Gastroesophageal sphincter (tissue), 3 donors: ENCODE data around the gene SYCP3.

Experiments used
- CTCF ChIP-seq, 4 experiments: fragments of 200-600 bp in 2 of 4; fragments of 450-650 bp in 2 of 4; sonication (generic) in 1 of 4; IDR thresholded peaks; one replicate each; pipeline ENCODE4 v1.5.1; 2017 to 2019; ENCODE audit warnings: antibody characterized with exemption in 4 of 4, mild to moderate bottlenecking in 2 of 4, moderate library complexity in 2 of 4
- EP300 ChIP-seq: sonication (generic); formaldehyde crosslinking; IDR thresholded peaks from one replicate; pipeline ENCODE4 v1.6.1; 2017; ENCODE audit warnings: antibody characterized with exemption, mild to moderate bottlenecking
- POLR2A ChIP-seq, 2 donors: fragments of 450-650 bp; IDR thresholded peaks; one replicate each; pipeline ENCODE4 v1.6.1; 2017; ENCODE audit warnings: antibody characterized with exemption in 2 of 2, mild to moderate bottlenecking in 2 of 2, moderate library complexity in 1 of 2
- POLR2AphosphoS5 ChIP-seq: sonication (generic); formaldehyde crosslinking; IDR thresholded peaks from one replicate; pipeline ENCODE4 v1.6.1; 2017; ENCODE audit warnings: antibody characterized with exemption

- no peak for TF ChIP-seq CTCF (IDR thresholded peaks at IDR 0.05)
- no peak for TF ChIP-seq EP300
- no peak for TF ChIP-seq POLR2A (IDR thresholded peaks at IDR 0.05)
- no peak for TF ChIP-seq POLR2AphosphoS5
Measured at GRCh38 chr12:101772012-101772775, 32.9 kb upstream of the SYCP3 start.
